Measurements from ENCODE around the gene SLC1A4.
"Not testable (repeated sequence)": the region's sequence is repeated elsewhere in the genome, so short reads cannot be mapped to it uniquely, and the experiment has no call there.

The SLC1A4 gene

DNA sequence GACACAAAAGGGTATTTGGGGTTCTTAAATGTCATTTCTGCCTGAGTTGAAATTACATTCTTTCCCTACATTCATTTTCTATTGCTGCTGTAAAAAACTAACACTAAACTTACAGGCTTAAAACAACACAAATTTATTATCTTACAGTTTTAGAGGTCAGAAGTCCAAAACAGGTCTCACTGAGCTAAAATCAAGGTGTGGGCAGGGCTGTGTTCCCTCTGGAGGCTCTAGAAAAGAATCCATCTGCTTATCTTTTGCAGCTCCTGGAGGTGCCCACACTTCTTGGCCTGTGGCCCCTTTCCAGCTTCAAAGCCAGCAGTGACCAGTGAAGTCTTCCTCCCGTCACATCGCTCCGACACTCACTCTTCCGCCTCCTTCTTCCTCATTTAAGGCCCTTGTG is 23.2 kb upstream of the SLC1A4 start:
- no peaks in the 10 kb centered on the region for H3K27me3 ChIP-seq (ENCODE audit: low read length)
- H3F3A ChIP-seq (ENCODE audit: insufficient read depth) = no peaks in the 10 kb centered on the region
- H3K9me2 ChIP-seq (replicated peaks; ENCODE audit: insufficient read depth, low read length) = no peaks in the 10 kb centered on the region
- H3K79me2 ChIP-seq (ENCODE audit: insufficient read depth, low read length) = no peaks in the 10 kb centered on the region
- no peaks in the 10 kb centered on the region for H4K20me1 ChIP-seq (ENCODE audit: low read depth, low read length)
- H3K4me3 ChIP-seq (ENCODE audit: insufficient read depth, low read length, poor library complexity, severe bottlenecking) = no peak overlapping the region
- no peak overlapping the region for H2AFZ ChIP-seq (ENCODE audit: low read depth, low read length, severe bottlenecking)
- no peak overlapping the region for H3K27ac ChIP-seq (ENCODE audit: low read depth, low read length)
- no peak for TF ChIP-seq EZH2phosphoT487 (conservative IDR thresholded peaks at IDR 0.05; ENCODE audit: low read length)
- TF ChIP-seq, protein P1, sequence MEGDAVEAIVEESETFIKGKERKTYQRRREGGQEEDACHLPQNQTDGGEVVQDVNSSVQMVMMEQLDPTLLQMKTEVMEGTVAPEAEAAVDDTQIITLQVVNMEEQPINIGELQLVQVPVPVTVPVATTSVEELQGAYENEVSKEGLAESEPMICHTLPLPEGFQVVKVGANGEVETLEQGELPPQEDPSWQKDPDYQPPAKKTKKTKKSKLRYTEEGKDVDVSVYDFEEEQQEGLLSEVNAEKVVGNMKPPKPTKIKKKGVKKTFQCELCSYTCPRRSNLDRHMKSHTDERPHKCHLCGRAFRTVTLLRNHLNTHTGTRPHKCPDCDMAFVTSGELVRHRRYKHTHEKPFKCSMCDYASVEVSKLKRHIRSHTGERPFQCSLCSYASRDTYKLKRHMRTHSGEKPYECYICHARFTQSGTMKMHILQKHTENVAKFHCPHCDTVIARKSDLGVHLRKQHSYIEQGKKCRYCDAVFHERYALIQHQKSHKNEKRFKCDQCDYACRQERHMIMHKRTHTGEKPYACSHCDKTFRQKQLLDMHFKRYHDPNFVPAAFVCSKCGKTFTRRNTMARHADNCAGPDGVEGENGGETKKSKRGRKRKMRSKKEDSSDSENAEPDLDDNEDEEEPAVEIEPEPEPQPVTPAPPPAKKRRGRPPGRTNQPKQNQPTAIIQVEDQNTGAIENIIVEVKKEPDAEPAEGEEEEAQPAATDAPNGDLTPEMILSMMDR (IDR thresholded peaks at IDR 0.05; ENCODE audit: insufficient read depth, low read length, poor library complexity, severe bottlenecking) = no peak
- no peak overlapping the region for H3K9ac ChIP-seq (ENCODE audit: low read length)
- H3K9me3 ChIP-seq (ENCODE audit: insufficient read depth, low read length) = no peaks in the 10 kb centered on the region
- no peaks in the 10 kb centered on the region for H3K36me3 ChIP-seq (ENCODE audit: low read length)
- no peak overlapping the region for H3K4me2 ChIP-seq (ENCODE audit: low read depth, low read length, poor library complexity, severe bottlenecking)

DNA sequence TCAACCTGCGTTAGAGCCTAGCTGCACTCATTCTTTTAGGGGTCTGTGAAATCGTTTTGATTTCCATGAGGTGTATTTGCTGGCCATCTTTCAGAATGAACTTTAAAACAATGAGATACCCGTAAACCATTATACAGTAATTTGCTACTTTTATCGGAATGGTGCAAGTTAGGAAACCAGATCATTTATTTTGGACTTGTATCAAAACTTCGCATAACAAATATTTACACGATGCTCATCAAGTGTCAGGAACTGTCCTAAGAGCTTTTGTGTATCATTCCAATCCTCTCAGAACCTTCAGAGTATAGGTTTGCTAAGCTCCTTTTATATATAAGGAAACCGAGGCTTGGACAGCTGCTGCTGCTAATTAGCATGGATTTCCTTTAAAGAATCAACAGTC is 22.4 kb upstream of the SLC1A4 start:
- no peaks in the 10 kb centered on the region for H3K36me3 ChIP-seq (ENCODE audit: low read length)
- TF ChIP-seq, protein P1 (IDR thresholded peaks at IDR 0.05; ENCODE audit: insufficient read depth, low read length, poor library complexity, severe bottlenecking) = no peak
- TF ChIP-seq EZH2phosphoT487 (conservative IDR thresholded peaks at IDR 0.05; ENCODE audit: low read length) = no peak
- H3K79me2 ChIP-seq (ENCODE audit: insufficient read depth, low read length) = no peaks in the 10 kb centered on the region
- H3K27me3 ChIP-seq (ENCODE audit: low read length) = no peaks in the 10 kb centered on the region
- H3K9me3 ChIP-seq (ENCODE audit: insufficient read depth, low read length) = no peaks in the 10 kb centered on the region
- H3F3A ChIP-seq (ENCODE audit: insufficient read depth) = no peaks in the 10 kb centered on the region
- no peak overlapping the region for H3K4me3 ChIP-seq (ENCODE audit: insufficient read depth, low read length, poor library complexity, severe bottlenecking)
- no peak overlapping the region for H3K4me2 ChIP-seq (ENCODE audit: low read depth, low read length, poor library complexity, severe bottlenecking)
- H3K9me2 ChIP-seq (replicated peaks; ENCODE audit: insufficient read depth, low read length) = no peaks in the 10 kb centered on the region
- no peak overlapping the region for H3K27ac ChIP-seq (ENCODE audit: low read depth, low read length)
- no peak overlapping the region for H2AFZ ChIP-seq (ENCODE audit: low read depth, low read length, severe bottlenecking)
- no peaks in the 10 kb centered on the region for H4K20me1 ChIP-seq (ENCODE audit: low read depth, low read length)
- no peak overlapping the region for H3K9ac ChIP-seq (ENCODE audit: low read length)

DNA sequence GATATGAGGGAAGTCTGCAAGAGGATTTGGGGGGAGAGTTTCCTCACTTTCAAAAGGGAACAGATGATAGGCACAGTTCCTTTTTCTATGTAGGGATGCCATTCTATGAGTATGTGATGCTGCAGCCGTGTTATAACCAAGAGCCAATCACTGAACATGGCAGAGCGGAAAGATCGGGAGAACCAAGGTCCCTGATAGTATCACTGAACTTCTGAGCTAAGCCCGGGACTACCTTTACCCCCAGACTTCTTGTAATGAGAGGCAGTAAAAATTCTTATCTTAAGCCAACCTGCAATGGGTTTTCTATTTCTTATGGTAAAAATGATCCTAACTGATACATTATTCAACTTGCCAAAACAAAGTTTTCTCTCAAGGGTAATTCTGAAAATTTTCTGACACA is 21.6 kb upstream of the SLC1A4 start:
- Histone ChIP-seq H3K9me2 (replicated peaks; ENCODE audit: insufficient read depth, low read length) (no peaks in the 10 kb centered on the region), H2AFZ (ENCODE audit: low read depth, low read length, severe bottlenecking) (no peak overlapping the region), H3K27me3 (ENCODE audit: low read length) (no peaks in the 10 kb centered on the region), H3K36me3 (ENCODE audit: low read length) (no peaks in the 10 kb centered on the region), H3K9me3 (ENCODE audit: insufficient read depth, low read length) (no peaks in the 10 kb centered on the region), H3K4me2 (ENCODE audit: low read depth, low read length, poor library complexity, severe bottlenecking) (no peak overlapping the region), H3K9ac (ENCODE audit: low read length) (no peak overlapping the region), H3K27ac (ENCODE audit: low read depth, low read length) (no peak overlapping the region), H3K79me2 (ENCODE audit: insufficient read depth, low read length) (no peaks in the 10 kb centered on the region), H3F3A (ENCODE audit: insufficient read depth) (no peaks in the 10 kb centered on the region), H3K4me3 (ENCODE audit: insufficient read depth, low read length, poor library complexity, severe bottlenecking) (no peak overlapping the region), H4K20me1 (ENCODE audit: low read depth, low read length) (no peaks in the 10 kb centered on the region)
- TF ChIP-seq, protein P1 (IDR thresholded peaks at IDR 0.05; ENCODE audit: insufficient read depth, low read length, poor library complexity, severe bottlenecking) = no peak
- no peak for TF ChIP-seq EZH2phosphoT487 (conservative IDR thresholded peaks at IDR 0.05; ENCODE audit: low read length)

DNA sequence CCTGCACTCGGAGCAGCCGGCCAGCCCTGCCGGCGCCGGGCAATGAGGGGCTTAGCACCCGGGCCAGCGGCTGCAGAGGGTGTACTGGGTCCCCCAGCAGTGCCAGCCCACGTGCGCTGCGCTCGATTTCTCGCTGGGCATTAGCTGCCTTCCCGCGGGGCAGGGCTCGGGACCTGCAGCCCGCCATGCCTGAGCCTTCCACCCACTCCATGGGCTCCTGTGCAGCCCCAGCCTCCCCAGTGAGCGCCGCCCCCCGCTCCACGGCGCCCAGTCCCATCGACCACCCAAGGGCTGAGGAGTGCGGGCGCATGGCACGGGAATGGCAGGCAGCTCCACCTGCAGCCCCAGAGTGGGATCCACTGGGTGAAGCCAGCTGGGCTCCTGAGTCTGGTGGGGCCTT is 20.1 kb upstream of the SLC1A4 start:
- H3K4me3 ChIP-seq (ENCODE audit: insufficient read depth, low read length, poor library complexity, severe bottlenecking); H4K20me1 ChIP-seq (ENCODE audit: low read depth, low read length); H3K4me2 ChIP-seq (ENCODE audit: low read depth, low read length, poor library complexity, severe bottlenecking); H3K27me3 ChIP-seq (ENCODE audit: low read length); H2AFZ ChIP-seq (ENCODE audit: low read depth, low read length, severe bottlenecking); H3K27ac ChIP-seq (ENCODE audit: low read depth, low read length); H3K9me3 ChIP-seq (ENCODE audit: insufficient read depth, low read length); H3F3A ChIP-seq (ENCODE audit: insufficient read depth); H3K9me2 ChIP-seq (replicated peaks; ENCODE audit: insufficient read depth, low read length); H3K36me3 ChIP-seq (ENCODE audit: low read length); H3K79me2 ChIP-seq (ENCODE audit: insufficient read depth, low read length); H3K9ac ChIP-seq (ENCODE audit: low read length): not testable (repeated sequence)
